T-helper 22 cell (primary cell): ENCODE measurements around the gene PTPRCAP.
"Not testable (repeated sequence)": the region's sequence is repeated elsewhere in the genome, so short reads cannot be mapped to it uniquely, and the experiment has no call there.

Experiments used
- DNase-seq: peaks from one replicate; pipeline ENCODE4 v3.0.0-alpha.2; 2020; ENCODE audit warnings: low read depth

The PTPRCAP gene

GRCh38 chr11:67440229-67441097 lies 3.0 kb upstream of the PTPRCAP start:
- no peak for DNase-seq

GRCh38 chr11:67439321-67440228 lies 2.1 kb upstream of the PTPRCAP start:
- no peak for DNase-seq

GRCh38 chr11:67438158-67438902 lies 848 bp upstream of the PTPRCAP start:
- DNase-seq, result peak; percentile 66

GRCh38 chr11:67437809-67438157 lies 301 bp upstream of the PTPRCAP start:
- no peak for DNase-seq

GRCh38 chr11:67436459-67437081 lies 912 bp downstream of the PTPRCAP start:
- DNase-seq, result no peak

GRCh38 chr11:67435727-67436458 lies 1.6 kb downstream of the PTPRCAP start:
- no peak for DNase-seq

- no peak for DNase-seq
Observed at GRCh38 chr11:67435031-67435726, 2.3 kb downstream of the PTPRCAP start.

GRCh38 chr11:67434395-67434881 lies 3.0 kb downstream of the PTPRCAP start:
- no peak for DNase-seq

- no peak for DNase-seq
Observed at GRCh38 chr11:67433536-67434394, 3.7 kb downstream of the PTPRCAP start.

- DNase-seq, result no peak
Observed at GRCh38 chr11:67432655-67433349, 4.7 kb downstream of the PTPRCAP start.

GRCh38 chr11:67431346-67432249 lies 5.9 kb downstream of the PTPRCAP start:
- no peak for DNase-seq

- DNase-seq, result no peak
Observed at GRCh38 chr11:67429722-67430121, 7.8 kb downstream of the PTPRCAP start.

GRCh38 chr11:67429038-67429668 lies 8.3 kb downstream of the PTPRCAP start:
- DNase-seq, result no peak

GRCh38 chr11:67428052-67429001 lies 9.2 kb downstream of the PTPRCAP start, which contains the start of gene RPS6KB2:
RPS6KB2 (plus strand) TSS chr11:67428494; CDS start chr11:67428546, 52 bp downstream.
- peak; percentile 97 for DNase-seq

- not testable (repeated sequence) for DNase-seq
Observed at GRCh38 chr11:67427364-67427859, 10.1 kb downstream of the PTPRCAP start.
